ENCODE data around the gene PRPF8. TPM values are rescaled to one million over a fixed set of nuclear protein-coding genes. Genes with fewer than 3 reads are reported as not detected.
A peak's percentile ranks its signal among the peaks of the same experiment; 100 is the strongest.

The PRPF8 gene
- total RNA-seq, 8 experiments from 2014 or later, result 82.6 to 237 (median 135) TPM

GRCh38 chr17:1624650-1625049, 60.0 kb downstream of the PRPF8 start:
- Histone ChIP-seq H3K27ac (no peak overlapping the region), H3K4me1 (replicated peaks in 1 of 2) (peaks cover 20% of the 10 kb centered on the region in 2 donors), H3K4me3 (no peak overlapping the region)
- no peak for ATAC-seq (replicated peaks in 6 of 8)
- in situ Hi-C loops (cut with MboI; ENCODE audit: low pct_unique_long_range_greater_than_20kb in 2 of 9, low sequenced_read_pairs in 9 of 9, unreplicated experiment in 9 of 9), result no loop called here
- 0 to 100% (median 88%) methylated on average over 1 to 7 of the region's 12 CpGs; no CpG with 5 or more reads in 1 of the 10 experiments for WGBS, 10 experiments

GRCh38 chr17:1623057-1623630, 61.5 kb downstream of the PRPF8 start:
- WGBS, 10 experiments, result 83 to 100% (median 93%) methylated on average over 1 to 9 of the region's 14 CpGs; no CpG with 5 or more reads in 7 of the 10 experiments
- Histone ChIP-seq H3K4me1 (replicated peaks in 1 of 2) (peaks cover 20% of the 10 kb centered on the region in 2 donors), H3K4me3 (no peak overlapping the region), H3K27ac (no peak overlapping the region)
- in situ Hi-C loops (cut with MboI; ENCODE audit: low pct_unique_long_range_greater_than_20kb in 2 of 9, low sequenced_read_pairs in 9 of 9, unreplicated experiment in 9 of 9), result no loop called here
- ATAC-seq (replicated peaks in 6 of 8), result no peak

DNA sequence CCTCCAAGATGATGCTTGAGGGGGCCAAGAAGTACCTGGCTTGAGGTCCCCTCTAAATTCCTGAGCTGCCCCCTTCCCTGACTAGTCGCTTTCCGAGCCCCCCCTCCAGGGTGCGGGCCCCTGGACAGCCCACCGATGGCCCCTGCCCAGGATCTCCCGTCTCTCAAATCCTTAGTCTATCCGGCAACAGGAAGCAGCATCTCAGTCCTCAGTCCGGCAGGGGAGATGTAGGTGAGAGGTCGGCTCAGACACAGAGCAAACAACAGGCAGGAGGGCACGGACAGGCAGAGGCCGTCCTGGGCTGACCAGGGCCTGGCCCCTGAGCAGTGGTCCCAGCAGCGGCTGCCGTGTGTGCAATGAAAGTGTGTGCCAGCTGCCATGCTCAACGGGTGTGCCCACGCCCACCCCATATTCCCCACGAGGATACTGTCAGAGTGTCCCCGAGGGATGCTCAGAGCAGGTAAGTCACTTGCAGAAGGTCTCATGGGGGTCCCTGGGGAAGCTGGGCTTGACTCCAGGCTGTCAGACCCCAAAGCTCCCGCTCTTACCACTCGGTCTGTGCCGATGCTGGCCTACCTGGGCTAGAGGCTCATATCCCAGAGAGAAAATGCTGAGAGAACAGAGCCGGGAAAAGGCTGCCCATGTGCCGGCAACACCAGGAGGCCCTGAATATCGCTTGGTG, 63.3 kb downstream of the PRPF8 start:
- in situ Hi-C loops (cut with MboI; ENCODE audit: low pct_unique_long_range_greater_than_20kb in 2 of 9, low sequenced_read_pairs in 9 of 9, unreplicated experiment in 9 of 9), result no loop called here
- Histone ChIP-seq H3K4me3 (no peak overlapping the region), H3K27ac (no peak overlapping the region), H3K4me1 (replicated peaks in 1 of 2) (peaks cover 12% of the 10 kb centered on the region in 2 donors)
- WGBS, 10 experiments, result 81 to 100% (median 100%) methylated on average over 2 to 3 of the region's 22 CpGs; no CpG with 5 or more reads in 7 of the 10 experiments
- ATAC-seq (replicated peaks in 6 of 8), result peak in 2 of 8 experiments; percentile 9 to 18

GRCh38 chr17:1620486-1620885, 64.2 kb downstream of the PRPF8 start:
- peak in 1 of 8 experiments; percentile 35 for ATAC-seq (replicated peaks in 6 of 8)
- Histone ChIP-seq H3K4me3 (no peak overlapping the region), H3K27ac (no peak overlapping the region), H3K4me1 (replicated peaks in 1 of 2) (peaks cover 3% of the 10 kb centered on the region in 2 donors)
- in situ Hi-C loops (cut with MboI; ENCODE audit: low pct_unique_long_range_greater_than_20kb in 2 of 9, low sequenced_read_pairs in 9 of 9, unreplicated experiment in 9 of 9), result no loop called here
- 87 to 98% (median 88%) methylated on average over 3 to 7 of the region's 13 CpGs; no CpG with 5 or more reads in 7 of the 10 experiments for WGBS, 10 experiments

GRCh38 chr17:1617620-1618174, 67.0 kb downstream of the PRPF8 start:
- H3K4me1 ChIP-seq (replicated peaks in 1 of 2), result no peaks in the 10 kb centered on the region
- peak in 7 of 8 experiments; percentile 24 to 92 (median 61) for ATAC-seq (replicated peaks in 6 of 8)
- in situ Hi-C loops (cut with MboI; ENCODE audit: low pct_unique_long_range_greater_than_20kb in 2 of 9, low sequenced_read_pairs in 9 of 9, unreplicated experiment in 9 of 9), result no loop called here
- WGBS, 10 experiments, result 60 to 100% (median 82%) methylated on average over 2 to 8 of the region's 20 CpGs; no CpG with 5 or more reads in 3 of the 10 experiments
- no peak overlapping the region for H3K4me3 ChIP-seq
- no peak overlapping the region for H3K27ac ChIP-seq

DNA sequence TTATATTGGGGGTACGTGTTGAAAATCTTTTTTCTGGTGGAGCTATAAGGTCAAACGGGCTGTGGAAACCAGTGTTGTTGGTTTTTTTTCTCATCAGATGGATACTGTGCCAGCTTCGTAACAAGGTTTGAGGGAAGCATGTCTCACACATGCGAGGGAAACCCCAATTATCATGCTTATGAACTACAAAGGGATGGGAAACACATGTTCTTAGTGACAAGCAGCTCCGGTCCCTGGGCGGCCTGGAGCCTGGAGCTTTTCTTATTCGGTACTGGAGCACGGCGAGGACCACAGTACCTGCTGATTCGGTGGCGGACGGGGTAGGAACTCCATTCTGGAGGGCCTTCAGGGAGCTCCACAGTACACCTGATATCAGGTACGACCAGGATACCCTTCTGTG, 68.6 kb downstream of the PRPF8 start:
- 31 to 100% (median 87%) methylated on average over 1 to 10 of the region's 13 CpGs for WGBS, 10 experiments
- H3K27ac ChIP-seq, result no peak overlapping the region
- no peak for ATAC-seq (replicated peaks in 6 of 8)
- no peaks in the 10 kb centered on the region for H3K4me1 ChIP-seq (replicated peaks in 1 of 2)
- in situ Hi-C loops (cut with MboI; ENCODE audit: low pct_unique_long_range_greater_than_20kb in 2 of 9, low sequenced_read_pairs in 9 of 9, unreplicated experiment in 9 of 9), result no loop called here
- H3K4me3 ChIP-seq, result no peak overlapping the region

GRCh38 chr17:1612400-1612799, 72.3 kb downstream of the PRPF8 start:
- 80 to 91% (median 85%) methylated on average over 2 to 12 of the region's 16 CpGs; no CpG with 5 or more reads in 5 of the 10 experiments for WGBS, 10 experiments
- no peak overlapping the region for H3K4me3 ChIP-seq
- in situ Hi-C loops (cut with MboI; ENCODE audit: low pct_unique_long_range_greater_than_20kb in 2 of 9, low sequenced_read_pairs in 9 of 9, unreplicated experiment in 9 of 9), result no loop called here
- no peak overlapping the region for H3K27ac ChIP-seq
- ATAC-seq (replicated peaks in 6 of 8), result no peak
- H3K4me1 ChIP-seq (replicated peaks in 1 of 2), result no peaks in the 10 kb centered on the region

- 60 to 100% (median 93%) methylated on average over 1 to 8 of the region's 10 CpGs; no CpG with 5 or more reads in 1 of the 10 experiments for WGBS, 10 experiments
- in situ Hi-C loops (cut with MboI; ENCODE audit: low pct_unique_long_range_greater_than_20kb in 2 of 9, low sequenced_read_pairs in 9 of 9, unreplicated experiment in 9 of 9), result no loop called here
- H3K4me1 ChIP-seq (replicated peaks in 1 of 2), result peaks cover 3 to 5% of the 10 kb centered on the region in 2 donors
- no peak overlapping the region for H3K4me3 ChIP-seq
- no peak overlapping the region for H3K27ac ChIP-seq
- ATAC-seq (replicated peaks in 6 of 8), result no peak
Observed at GRCh38 chr17:1611715-1612114, 73.0 kb downstream of the PRPF8 start.

GRCh38 chr17:1608676-1609075, 76.0 kb downstream of the PRPF8 start:
- in situ Hi-C loops (cut with MboI; ENCODE audit: low pct_unique_long_range_greater_than_20kb in 2 of 9, low sequenced_read_pairs in 9 of 9, unreplicated experiment in 9 of 9), result no loop called here
- H3K27ac ChIP-seq, result no peak overlapping the region
- no peak for ATAC-seq (replicated peaks in 6 of 8)
- 80 to 100% (median 87%) methylated on average over 1 to 6 of the region's 7 CpGs; no CpG with 5 or more reads in 1 of the 10 experiments for WGBS, 10 experiments
- peaks cover 18 to 25% of the 10 kb centered on the region in 2 donors for H3K4me1 ChIP-seq (replicated peaks in 1 of 2)
- no peak overlapping the region for H3K4me3 ChIP-seq

DNA sequence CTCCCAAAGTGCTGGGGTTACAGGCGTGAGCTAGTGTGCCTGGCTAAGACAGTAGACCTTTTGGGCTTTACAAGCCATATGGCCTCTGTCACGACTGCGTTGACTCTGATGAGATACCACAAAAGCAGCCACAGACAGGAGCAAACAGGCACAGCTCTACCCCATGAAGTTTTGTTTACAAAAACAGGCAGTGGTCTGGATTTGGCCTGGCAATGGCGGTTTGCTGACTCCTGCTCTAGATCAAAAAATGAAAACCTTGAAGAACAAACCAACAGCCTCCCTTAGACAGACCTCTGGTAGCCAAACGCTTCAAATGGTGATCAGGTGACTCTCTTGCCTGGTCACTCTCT, 76.7 kb downstream of the PRPF8 start:
- no peak for ATAC-seq (replicated peaks in 6 of 8)
- Histone ChIP-seq H3K27ac (no peak overlapping the region), H3K4me3 (no peak overlapping the region), H3K4me1 (replicated peaks in 1 of 2) (peaks cover 18 to 25% of the 10 kb centered on the region in 2 donors)
- in situ Hi-C loops (cut with MboI; ENCODE audit: low pct_unique_long_range_greater_than_20kb in 2 of 9, low sequenced_read_pairs in 9 of 9, unreplicated experiment in 9 of 9), result no loop called here
- WGBS, 10 experiments, result 60 to 100% (median 89%) methylated on average over 1 to 4 of the region's 5 CpGs; no CpG with 5 or more reads in 6 of the 10 experiments

- in situ Hi-C loops (cut with MboI; ENCODE audit: low pct_unique_long_range_greater_than_20kb in 2 of 9, low sequenced_read_pairs in 9 of 9, unreplicated experiment in 9 of 9), result no loop called here
- ATAC-seq (replicated peaks in 6 of 8), result peak in 5 of 8 experiments; percentile 6 to 65 (median 32)
- 20 to 100% (median 73%) methylated on average over 1 to 13 of the region's 26 CpGs; no CpG with 5 or more reads in 5 of the 10 experiments for WGBS, 10 experiments
- Histone ChIP-seq H3K4me3 (no peak overlapping the region), H3K4me1 (replicated peaks in 1 of 2) (peaks cover 18 to 25% of the 10 kb centered on the region in 2 donors), H3K27ac (no peak overlapping the region)
Observed at GRCh38 chr17:1606352-1606985, 78.2 kb downstream of the PRPF8 start.

DNA sequence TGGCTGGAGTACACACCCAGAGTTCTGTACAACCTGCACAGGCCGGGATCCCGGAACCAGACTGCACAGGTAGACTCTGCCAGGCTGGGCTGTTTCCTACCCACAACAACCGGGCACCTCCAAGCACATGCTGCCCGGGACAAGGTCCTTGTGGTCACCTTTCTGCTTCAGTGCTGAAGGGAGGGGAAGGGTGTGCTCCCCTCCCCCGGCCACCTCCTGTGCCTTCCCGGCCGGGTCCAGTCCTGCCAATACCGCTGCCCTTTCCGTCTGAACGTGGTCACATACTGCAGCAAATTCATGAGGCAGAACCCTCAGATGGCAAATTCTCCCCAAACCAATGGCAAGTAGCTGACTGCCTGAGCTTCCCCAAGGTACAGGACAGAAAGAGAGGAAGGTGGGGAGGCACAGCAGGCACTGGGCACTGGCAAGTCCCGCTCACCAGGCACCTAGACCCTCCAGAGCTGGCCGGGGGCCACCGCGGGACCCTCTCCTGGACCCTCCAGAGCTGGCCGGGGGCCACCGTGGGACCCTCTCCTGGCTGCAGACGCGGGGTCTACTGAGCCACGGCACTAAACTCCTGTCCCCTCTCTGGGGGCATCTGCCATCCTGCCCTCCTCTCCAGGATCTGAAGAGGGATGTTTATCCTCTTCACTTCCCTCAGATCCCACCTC, 78.9 kb downstream of the PRPF8 start:
- peak in 2 of 8 experiments; percentile 5 to 12 for ATAC-seq (replicated peaks in 6 of 8)
- in situ Hi-C loops (cut with MboI; ENCODE audit: low pct_unique_long_range_greater_than_20kb in 2 of 9, low sequenced_read_pairs in 9 of 9, unreplicated experiment in 9 of 9), result no loop called here
- Histone ChIP-seq H3K4me1 (replicated peaks in 1 of 2) (peaks cover 18 to 25% of the 10 kb centered on the region in 2 donors), H3K27ac (no peak overlapping the region), H3K4me3 (no peak overlapping the region)
- 60 to 100% (median 94%) methylated on average over 1 to 6 of the region's 19 CpGs; no CpG with 5 or more reads in 7 of the 10 experiments for WGBS, 10 experiments

All from motor neuron (in vitro differentiated cells).